Neural cell (in vitro differentiated cells): Measurements from ENCODE around the gene ASIC3. TPM values are rescaled to one million over a fixed set of nuclear protein-coding genes. Genes with fewer than 3 reads are reported as not detected.
"Not testable (repeated sequence)": the region's sequence is repeated elsewhere in the genome, so short reads cannot be mapped to it uniquely, and the experiment has no call there.

Source experiments
- H2AFZ ChIP-seq: fragments of 200-600, 300-800 bp; sonication (generic), shearing (Covaris generic); 2 replicates; pipeline ENCODE4 v1.6.0; 2014; ENCODE audit warnings: low read depth, mild to moderate bottlenecking, antibody characterized with exemption, low read length, moderate library complexity
- H3F3A ChIP-seq: fragments of 200-600 bp; shearing (Covaris generic); 2 replicates; pipeline ENCODE4 v1.6.1; 2016; ENCODE audit warnings: mild to moderate bottlenecking, moderate library complexity, mixed read lengths, antibody characterized with exemption, low read length; ENCODE audit not compliant: insufficient read depth, poor library complexity, severe bottlenecking
- H3K27ac ChIP-seq: fragments of 200-600, 300-800 bp; sonication (generic), shearing (Covaris generic); 2 replicates; pipeline ENCODE4 v1.5.1; 2014; ENCODE audit warnings: mild to moderate bottlenecking, low read length, moderate library complexity
- H3K27me3 ChIP-seq: fragments of 300-800, 200-600 bp; sonication (generic), shearing (Covaris generic); 2 replicates; pipeline ENCODE4 v1.6.0; 2014; ENCODE audit warnings: mild to moderate bottlenecking, low read depth, low read length, moderate library complexity; ENCODE audit not compliant: insufficient read depth
- H3K36me3 ChIP-seq: fragments of 300-800, 200-600 bp; sonication (generic), shearing (Covaris generic); 2 replicates; pipeline ENCODE4 v1.5.1; 2014; ENCODE audit warnings: mild to moderate bottlenecking, antibody characterized with exemption, low read length, moderate library complexity; ENCODE audit not compliant: insufficient read depth
- H3K4me2 ChIP-seq: fragments of 300-800, 200-600 bp; sonication (generic), shearing (Covaris generic); 2 replicates; pipeline ENCODE4 v1.6.0; 2014; ENCODE audit warnings: mild to moderate bottlenecking, low read length
- H3K4me3 ChIP-seq: fragments of 300-800, 200-600 bp; sonication (generic), shearing (Covaris generic); 2 replicates; pipeline ENCODE4 v1.5.1; 2014; ENCODE audit warnings: mild to moderate bottlenecking, low read length, moderate library complexity
- H3K79me2 ChIP-seq: fragments of 200-600 bp; shearing (Covaris generic); replicated peaks from 2 replicates; pipeline ENCODE4 v1.6.0; 2014; ENCODE audit warnings: mild to moderate bottlenecking, low read length, moderate library complexity; ENCODE audit not compliant: insufficient read depth
- H3K9ac ChIP-seq: fragments of 300-800, 200-600 bp; sonication (generic), shearing (Covaris generic); 2 replicates; pipeline ENCODE4 v1.6.1; 2016; ENCODE audit warnings: mild to moderate bottlenecking, low read length, mixed read lengths
- H3K9me2 ChIP-seq: fragments of 200-600 bp; shearing (Covaris generic); 2 replicates; pipeline ENCODE4 v1.6.1; 2016; ENCODE audit warnings: mild to moderate bottlenecking, low read length, mixed read lengths; ENCODE audit not compliant: insufficient read depth
- H3K9me3 ChIP-seq: fragments of 200-600, 300-800 bp; sonication (generic), shearing (Covaris generic); 2 replicates; pipeline ENCODE4 v1.6.1; 2016; ENCODE audit warnings: mild to moderate bottlenecking, mixed run types, low read length, moderate library complexity, mixed read lengths
- H4K20me1 ChIP-seq: fragments of 200-600 bp; shearing (Covaris generic); 2 replicates; pipeline ENCODE4 v1.6.1; 2016; ENCODE audit warnings: mild to moderate bottlenecking, mixed run types; ENCODE audit not compliant: insufficient read depth
- CTCF ChIP-seq: fragments of 450-650 bp; IDR thresholded peaks from 2 replicates; pipeline ENCODE4 v1.5.1; 2014; ENCODE audit warnings: antibody characterized with exemption, mild to moderate bottlenecking, moderate library complexity; ENCODE audit not compliant: poor library complexity, severe bottlenecking
- EP300 ChIP-seq: fragments of 450-650 bp; conservative IDR thresholded peaks from 2 replicates; pipeline ENCODE4 v1.6.1; 2014; ENCODE audit warnings: antibody characterized with exemption, mild to moderate bottlenecking, moderate library complexity; ENCODE audit not compliant: poor library complexity, severe bottlenecking
- EZH2 ChIP-seq: fragments of 200-600, 300-800 bp; shearing (Covaris generic), sonication (generic); IDR thresholded peaks from 2 replicates; pipeline ENCODE4 v1.6.1; 2014; ENCODE audit warnings: antibody characterized with exemption, low read length, borderline replicate concordance, mild to moderate bottlenecking; ENCODE audit not compliant: insufficient read depth, poor library complexity, severe bottlenecking
- MXI1 ChIP-seq: fragments of 450-650 bp; conservative IDR thresholded peaks from 2 replicates; pipeline ENCODE4 v1.6.1; 2014; ENCODE audit warnings: antibody characterized with exemption, mild to moderate bottlenecking; ENCODE audit not compliant: poor library complexity, severe bottlenecking
- POLR2AphosphoS5 ChIP-seq: IDR thresholded peaks from 2 replicates; pipeline ENCODE4 v1.6.1; 2012
- RAD21 ChIP-seq: fragments of 450-650 bp; conservative IDR thresholded peaks from 2 replicates; pipeline ENCODE4 v1.6.1; 2014; ENCODE audit warnings: antibody characterized with exemption, mild to moderate bottlenecking, moderate library complexity
- SMC3 ChIP-seq: fragments of 450-650 bp; conservative IDR thresholded peaks from 2 replicates; pipeline ENCODE4 v1.6.1; 2014; ENCODE audit warnings: antibody characterized with exemption, mild to moderate bottlenecking, moderate library complexity; ENCODE audit not compliant: poor library complexity
- TAF1 ChIP-seq: IDR thresholded peaks from 2 replicates; pipeline ENCODE4 v1.6.1; 2012; ENCODE audit warnings: low read depth
- polyA plus RNA-seq: library from polyadenylated mRNA; depleted of rRNA; stranded (reverse); fragments of >200 nt; gene quantifications from 2 replicates; pipeline ENCODE4 v1.2.3, GENCODE V29; 2014
- TF ChIP-seq, protein P1 (sequence below): IDR thresholded peaks from 2 replicates; pipeline ENCODE4 v1.6.1; 2012; ENCODE audit warnings: borderline replicate concordance

Gene ASIC3
- polyA plus RNA-seq, 1 donor from 2014 or later = 3.3 TPM

DNA sequence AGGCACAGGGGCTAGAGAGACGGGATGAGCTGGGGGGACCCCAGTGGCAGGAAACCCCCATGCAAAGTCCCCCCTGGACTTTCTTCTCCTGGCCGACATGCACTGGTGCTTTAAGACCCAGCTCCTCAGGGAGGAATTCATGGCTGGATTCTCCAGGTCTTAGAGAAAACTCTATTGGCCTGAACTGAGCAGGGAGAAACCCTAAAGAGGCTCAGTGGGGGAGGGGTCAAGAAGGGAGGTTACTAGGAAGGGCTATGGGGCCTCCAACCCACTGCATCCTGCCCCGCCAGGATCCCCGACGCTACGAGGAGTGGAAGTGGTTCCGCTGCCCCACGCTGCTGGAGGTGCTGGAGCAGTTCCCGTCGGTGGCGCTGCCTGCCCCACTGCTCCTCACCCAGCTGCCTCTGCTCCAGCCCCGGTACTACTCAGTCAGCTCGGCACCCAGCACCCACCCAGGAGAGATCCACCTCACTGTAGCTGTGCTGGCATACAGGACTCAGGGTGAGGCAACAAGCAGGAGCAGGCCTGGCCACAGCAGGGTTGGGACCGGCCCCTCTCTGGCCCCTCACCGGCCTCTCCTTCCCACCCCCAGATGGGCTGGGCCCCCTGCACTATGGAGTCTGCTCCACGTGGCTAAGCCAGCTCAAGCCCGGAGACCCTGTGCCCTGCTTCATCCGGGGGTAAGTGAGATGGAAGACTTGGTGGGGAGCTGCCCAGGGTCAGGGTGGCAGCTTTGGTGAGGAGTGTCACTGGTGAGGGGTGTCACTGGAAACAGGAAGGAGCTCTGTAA, 37.8 kb upstream of the ASIC3 start:
- no peak overlapping the region for H3K4me2 ChIP-seq
- H3K79me2 ChIP-seq = no peaks in the 10 kb centered on the region
- TF ChIP-seq, protein P1, sequence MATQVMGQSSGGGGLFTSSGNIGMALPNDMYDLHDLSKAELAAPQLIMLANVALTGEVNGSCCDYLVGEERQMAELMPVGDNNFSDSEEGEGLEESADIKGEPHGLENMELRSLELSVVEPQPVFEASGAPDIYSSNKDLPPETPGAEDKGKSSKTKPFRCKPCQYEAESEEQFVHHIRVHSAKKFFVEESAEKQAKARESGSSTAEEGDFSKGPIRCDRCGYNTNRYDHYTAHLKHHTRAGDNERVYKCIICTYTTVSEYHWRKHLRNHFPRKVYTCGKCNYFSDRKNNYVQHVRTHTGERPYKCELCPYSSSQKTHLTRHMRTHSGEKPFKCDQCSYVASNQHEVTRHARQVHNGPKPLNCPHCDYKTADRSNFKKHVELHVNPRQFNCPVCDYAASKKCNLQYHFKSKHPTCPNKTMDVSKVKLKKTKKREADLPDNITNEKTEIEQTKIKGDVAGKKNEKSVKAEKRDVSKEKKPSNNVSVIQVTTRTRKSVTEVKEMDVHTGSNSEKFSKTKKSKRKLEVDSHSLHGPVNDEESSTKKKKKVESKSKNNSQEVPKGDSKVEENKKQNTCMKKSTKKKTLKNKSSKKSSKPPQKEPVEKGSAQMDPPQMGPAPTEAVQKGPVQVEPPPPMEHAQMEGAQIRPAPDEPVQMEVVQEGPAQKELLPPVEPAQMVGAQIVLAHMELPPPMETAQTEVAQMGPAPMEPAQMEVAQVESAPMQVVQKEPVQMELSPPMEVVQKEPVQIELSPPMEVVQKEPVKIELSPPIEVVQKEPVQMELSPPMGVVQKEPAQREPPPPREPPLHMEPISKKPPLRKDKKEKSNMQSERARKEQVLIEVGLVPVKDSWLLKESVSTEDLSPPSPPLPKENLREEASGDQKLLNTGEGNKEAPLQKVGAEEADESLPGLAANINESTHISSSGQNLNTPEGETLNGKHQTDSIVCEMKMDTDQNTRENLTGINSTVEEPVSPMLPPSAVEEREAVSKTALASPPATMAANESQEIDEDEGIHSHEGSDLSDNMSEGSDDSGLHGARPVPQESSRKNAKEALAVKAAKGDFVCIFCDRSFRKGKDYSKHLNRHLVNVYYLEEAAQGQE = no peak
- no peak for TF ChIP-seq TAF1
- TF ChIP-seq MXI1 = no peak
- TF ChIP-seq CTCF = no peak
- no peak for TF ChIP-seq POLR2AphosphoS5
- no peak for TF ChIP-seq EZH2
- TF ChIP-seq EP300 = no peak
- H3K9me3 ChIP-seq = no peaks in the 10 kb centered on the region
- H3K9ac ChIP-seq = no peak overlapping the region
- H4K20me1 ChIP-seq = no peaks in the 10 kb centered on the region
- no peak overlapping the region for H3K27ac ChIP-seq
- H3K4me3 ChIP-seq = no peak overlapping the region
- no peaks in the 10 kb centered on the region for H3K9me2 ChIP-seq
- H3K36me3 ChIP-seq = no peaks in the 10 kb centered on the region
- H2AFZ ChIP-seq = no peak overlapping the region
- H3K27me3 ChIP-seq = no peaks in the 10 kb centered on the region
- H3F3A ChIP-seq = no peaks in the 10 kb centered on the region

DNA sequence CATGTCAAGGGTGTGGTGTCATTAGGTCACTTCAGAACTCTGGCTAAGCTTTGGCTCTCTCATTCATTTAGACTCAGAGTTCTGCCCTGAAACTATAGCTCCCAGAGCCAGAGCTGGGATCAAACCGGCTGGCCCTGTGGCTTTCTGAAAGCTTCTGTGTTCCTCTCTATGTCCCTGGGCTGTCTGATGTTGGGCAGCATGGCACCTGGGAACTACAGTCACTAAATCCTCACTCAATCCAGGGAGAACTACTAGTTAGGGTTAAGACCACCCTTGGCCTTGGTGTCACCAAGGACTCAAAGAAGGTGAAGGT, 37.3 kb upstream of the ASIC3 start:
- Histone ChIP-seq H3K9me3 (no peaks in the 10 kb centered on the region), H4K20me1 (no peaks in the 10 kb centered on the region), H3F3A (no peaks in the 10 kb centered on the region), H3K79me2 (no peaks in the 10 kb centered on the region), H3K9me2 (no peaks in the 10 kb centered on the region), H3K9ac (no peak overlapping the region), H3K27me3 (no peaks in the 10 kb centered on the region), H3K4me2 (no peak overlapping the region), H2AFZ (no peak overlapping the region), H3K4me3 (no peak overlapping the region), H3K36me3 (no peaks in the 10 kb centered on the region), H3K27ac (no peak overlapping the region)
- TF ChIP-seq SMC3 (no peak), EZH2 (no peak), MXI1 (no peak), TAF1 (no peak), RAD21 (no peak), POLR2AphosphoS5 (no peak), CTCF (no peak), EP300 (no peak)
- TF ChIP-seq, protein P1 = no peak

GRCh38 chr7:151011616-151012015, 36.7 kb upstream of the ASIC3 start:
- H4K20me1 ChIP-seq, H3F3A ChIP-seq, H3K9me3 ChIP-seq, H3K9ac ChIP-seq, H3K36me3 ChIP-seq, H3K79me2 ChIP-seq, H3K27me3 ChIP-seq, H3K9me2 ChIP-seq, H3K4me2 ChIP-seq, H3K27ac ChIP-seq, H2AFZ ChIP-seq, H3K4me3 ChIP-seq: not testable (repeated sequence)
